Measurements from ENCODE around the gene BNC2.
"Not testable (repeated sequence)": the region's sequence is repeated elsewhere in the genome, so short reads cannot be mapped to it uniquely, and the experiment has no call there.

Gene BNC2

GRCh38 chr9:16484180-16484579, 386.3 kb downstream of the BNC2 start:
- H3K4me3 ChIP-seq (ENCODE audit: low read depth, low read length), result no peak overlapping the region
- TF ChIP-seq CTCF (IDR thresholded peaks at IDR 0.05; ENCODE audit: low read depth, low read length, missing control alignments), result no peak
- no peak for DNase-seq (ENCODE audit: low read depth)

- TF ChIP-seq CTCF (IDR thresholded peaks at IDR 0.05; ENCODE audit: low read depth, low read length, missing control alignments), result no peak
- DNase-seq (ENCODE audit: low read depth), result no peak
- no peak overlapping the region for H3K4me3 ChIP-seq (ENCODE audit: low read depth, low read length)
Observed at GRCh38 chr9:16482764-16483163, 387.7 kb downstream of the BNC2 start.

GRCh38 chr9:16480584-16480983, 389.9 kb downstream of the BNC2 start:
- H3K4me3 ChIP-seq (ENCODE audit: low read depth, low read length); DNase-seq (ENCODE audit: low read depth): not testable (repeated sequence)

- DNase-seq (ENCODE audit: low read depth), result no peak
- TF ChIP-seq CTCF (IDR thresholded peaks at IDR 0.05; ENCODE audit: low read depth, low read length, missing control alignments), result no peak
Observed at GRCh38 chr9:16475996-16476395, 394.5 kb downstream of the BNC2 start.

GRCh38 chr9:16475257-16475656, 395.2 kb downstream of the BNC2 start:
- TF ChIP-seq CTCF (IDR thresholded peaks at IDR 0.05; ENCODE audit: low read depth, low read length, missing control alignments), result no peak
- DNase-seq (ENCODE audit: low read depth), result no peak
- H3K4me3 ChIP-seq (ENCODE audit: low read depth, low read length), result no peak overlapping the region

More at GRCh38 chr9:16475996-16476395, 394.5 kb downstream of the BNC2 start:
- no peak overlapping the region for H3K4me3 ChIP-seq (ENCODE audit: low read depth, low read length)

GRCh38 chr9:16469184-16469583, 401.3 kb downstream of the BNC2 start:
- H3K4me3 ChIP-seq (ENCODE audit: low read depth, low read length), result no peak overlapping the region
- TF ChIP-seq CTCF (IDR thresholded peaks at IDR 0.05; ENCODE audit: low read depth, low read length, missing control alignments), result no peak
- DNase-seq (ENCODE audit: low read depth), result no peak

- no peak overlapping the region for H3K4me3 ChIP-seq (ENCODE audit: low read depth, low read length)
- TF ChIP-seq CTCF (IDR thresholded peaks at IDR 0.05; ENCODE audit: low read depth, low read length, missing control alignments), result no peak
- DNase-seq (ENCODE audit: low read depth), result no peak
Observed at GRCh38 chr9:16461851-16462250, 408.6 kb downstream of the BNC2 start.
